ENCODE measurements around the gene ITGA5.

The ITGA5 gene

DNA sequence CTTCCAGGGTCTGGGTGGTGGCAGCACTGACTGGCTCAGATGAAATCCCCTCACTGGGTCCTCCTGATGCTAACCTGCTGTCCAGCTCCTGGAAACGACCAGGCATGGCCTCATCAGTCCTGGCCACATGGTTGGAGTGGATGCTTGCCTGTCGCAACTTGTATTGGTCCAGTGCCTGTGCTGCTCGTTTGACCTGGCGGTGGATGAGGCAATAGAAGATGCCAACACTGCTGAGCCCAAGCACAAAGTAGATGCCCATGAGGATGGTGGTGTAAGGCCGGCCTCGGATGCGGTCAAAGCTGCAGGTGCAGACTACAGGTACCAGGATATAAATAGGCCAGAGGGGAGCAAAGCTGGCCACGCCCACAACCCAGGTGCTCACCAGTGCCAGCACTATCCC is 56.0 kb downstream of the ITGA5 start:
- no peaks in the 10 kb centered on the region for H3K9me3 ChIP-seq (ENCODE audit: low read depth, low read length)
- TF ChIP-seq EZH2 (IDR thresholded peaks at IDR 0.05) (no peak), POLR2AphosphoS5 (IDR thresholded peaks at IDR 0.05; ENCODE audit: borderline replicate concordance, low read depth, low read length) (no peak), FOXP2 (optimal IDR thresholded peaks at IDR 0.05; ENCODE audit: control extremely low read depth, extremely low read length, insufficient read depth) (no peak)
- no peak overlapping the region for H3K4me3 ChIP-seq
- no peak overlapping the region for H3K27ac ChIP-seq
- DNase-seq (ENCODE audit: low read depth, low spot score): no peak
- H3K36me3 ChIP-seq (ENCODE audit: insufficient read depth, low read length): no peaks in the 10 kb centered on the region
- H3K9ac ChIP-seq (ENCODE audit: insufficient read length): no peak overlapping the region

DNA sequence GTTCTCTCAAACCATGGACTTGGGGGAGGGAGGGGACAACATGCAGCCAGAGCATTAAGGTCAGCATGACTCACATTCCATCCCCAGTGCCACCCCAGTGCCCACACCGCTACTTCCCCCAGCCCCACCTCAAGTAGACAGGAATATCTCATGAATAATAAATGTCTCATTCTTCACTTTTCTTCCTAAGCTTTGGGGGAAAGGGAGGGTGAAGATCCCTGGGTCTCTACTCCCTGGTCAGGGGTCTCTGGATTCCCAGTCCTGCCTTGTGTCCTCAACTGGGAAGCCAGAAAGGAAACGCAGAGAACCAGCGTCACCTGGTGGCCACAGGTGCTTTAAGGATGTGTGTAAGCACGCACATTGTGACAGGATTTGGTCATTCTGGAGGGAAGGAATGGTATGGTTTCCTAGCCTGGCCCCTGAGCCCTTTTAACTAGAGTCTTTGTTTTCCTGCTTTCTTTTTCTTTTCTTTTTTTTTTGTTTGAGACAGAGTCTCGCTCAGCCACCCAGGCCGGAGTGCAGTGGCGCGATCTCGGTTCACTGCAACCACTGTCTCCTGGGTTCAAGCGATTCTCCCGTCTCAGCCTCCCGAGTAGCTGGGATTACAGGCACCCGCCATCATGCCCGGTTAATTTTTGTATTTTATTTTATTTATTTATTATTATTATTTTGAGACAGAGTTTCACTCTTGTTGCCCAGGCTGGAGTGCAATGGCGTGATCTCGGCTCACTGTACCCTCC is 58.2 kb downstream of the ITGA5 start:
- H3K4me3 ChIP-seq: no peak overlapping the region
- H3K9ac ChIP-seq (ENCODE audit: insufficient read length): no peak overlapping the region
- no peaks in the 10 kb centered on the region for H3K9me3 ChIP-seq (ENCODE audit: low read depth, low read length)
- no peaks in the 10 kb centered on the region for H3K36me3 ChIP-seq (ENCODE audit: insufficient read depth, low read length)
- peak; percentile 61 for DNase-seq (ENCODE audit: low read depth, low spot score)
- no peak overlapping the region; the same call in 1 of the 2 replicates for H3K27ac ChIP-seq
- no peak for TF ChIP-seq FOXP2 (optimal IDR thresholded peaks at IDR 0.05; ENCODE audit: control extremely low read depth, extremely low read length, insufficient read depth)
- no peak for TF ChIP-seq EZH2 (IDR thresholded peaks at IDR 0.05)
- no peak for TF ChIP-seq POLR2AphosphoS5 (IDR thresholded peaks at IDR 0.05; ENCODE audit: borderline replicate concordance, low read depth, low read length)

DNA sequence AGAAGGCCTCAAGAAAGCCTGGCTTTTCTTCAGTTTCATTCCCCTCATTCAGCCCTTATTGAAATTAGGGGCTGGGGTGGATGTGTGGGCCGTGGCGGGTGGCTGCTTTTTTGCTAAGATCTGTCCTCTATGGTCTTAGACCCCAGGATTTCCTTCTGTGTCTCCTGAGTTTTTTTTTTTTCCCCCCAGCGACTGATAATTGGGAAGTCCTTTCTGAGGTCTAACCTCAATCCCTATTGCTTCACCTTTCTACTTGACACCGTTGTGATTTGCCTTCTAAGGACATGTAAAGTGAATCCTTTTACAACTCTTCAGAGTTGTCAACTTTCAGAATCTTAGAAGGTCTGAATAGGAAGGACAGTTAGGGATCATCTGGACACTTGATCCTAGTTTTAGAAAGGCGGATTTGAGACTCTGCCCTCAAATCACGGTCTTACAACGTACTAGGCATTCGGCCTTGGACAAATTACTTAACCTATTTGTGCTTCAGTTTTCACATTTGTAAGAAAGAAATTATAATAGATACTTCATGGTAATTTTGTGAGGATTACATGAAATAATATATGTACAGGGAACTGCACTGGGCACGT is 59.2 kb downstream of the ITGA5 start:
- TF ChIP-seq FOXP2 (optimal IDR thresholded peaks at IDR 0.05; ENCODE audit: control extremely low read depth, extremely low read length, insufficient read depth): no peak
- no peak for TF ChIP-seq POLR2AphosphoS5 (IDR thresholded peaks at IDR 0.05; ENCODE audit: borderline replicate concordance, low read depth, low read length)
- no peak for TF ChIP-seq EZH2 (IDR thresholded peaks at IDR 0.05)
- no peak for DNase-seq (ENCODE audit: low read depth, low spot score)
- H3K9ac ChIP-seq (ENCODE audit: insufficient read length): peak overlapping the region; percentile 67
- peak overlapping the region; percentile 89 for H3K27ac ChIP-seq
- no peaks in the 10 kb centered on the region for H3K9me3 ChIP-seq (ENCODE audit: low read depth, low read length)
- no peaks in the 10 kb centered on the region for H3K36me3 ChIP-seq (ENCODE audit: insufficient read depth, low read length)
- peak overlapping the region; percentile 94 for H3K4me3 ChIP-seq

- no peak for TF ChIP-seq FOXP2 (optimal IDR thresholded peaks at IDR 0.05; ENCODE audit: control extremely low read depth, extremely low read length, insufficient read depth)
- TF ChIP-seq POLR2AphosphoS5 (IDR thresholded peaks at IDR 0.05; ENCODE audit: borderline replicate concordance, low read depth, low read length): peak; percentile 68; the same call in 1 of the 2 replicates
- H3K9me3 ChIP-seq (ENCODE audit: low read depth, low read length): no peaks in the 10 kb centered on the region
- peak overlapping the region; percentile 95 for H3K27ac ChIP-seq
- no peaks in the 10 kb centered on the region for H3K36me3 ChIP-seq (ENCODE audit: insufficient read depth, low read length)
- H3K4me3 ChIP-seq: peak overlapping the region; percentile 94
- peak overlapping the region; percentile 84 for H3K9ac ChIP-seq (ENCODE audit: insufficient read length)
- peak; percentile 97 for DNase-seq (ENCODE audit: low read depth, low spot score)
Measured at GRCh38 chr12:54358945-54359761, 59.9 kb downstream of the ITGA5 start.

- Histone ChIP-seq H3K27ac (peak overlapping the region; percentile 95), H3K9me3 (ENCODE audit: low read depth, low read length) (no peaks in the 10 kb centered on the region), H3K9ac (ENCODE audit: insufficient read length) (peak overlapping the region; percentile 84), H3K36me3 (ENCODE audit: insufficient read depth, low read length) (no peaks in the 10 kb centered on the region), H3K4me3 (peak overlapping the region; percentile 94)
- DNase-seq (ENCODE audit: low read depth, low spot score): no peak
- no peak for TF ChIP-seq EZH2 (IDR thresholded peaks at IDR 0.05)
- TF ChIP-seq POLR2AphosphoS5 (IDR thresholded peaks at IDR 0.05; ENCODE audit: borderline replicate concordance, low read depth, low read length): peak; percentile 32; the same call in 1 of the 2 replicates
- no peak for TF ChIP-seq FOXP2 (optimal IDR thresholded peaks at IDR 0.05; ENCODE audit: control extremely low read depth, extremely low read length, insufficient read depth)
Measured at GRCh38 chr12:54358191-54358944, 60.7 kb downstream of the ITGA5 start.

DNA sequence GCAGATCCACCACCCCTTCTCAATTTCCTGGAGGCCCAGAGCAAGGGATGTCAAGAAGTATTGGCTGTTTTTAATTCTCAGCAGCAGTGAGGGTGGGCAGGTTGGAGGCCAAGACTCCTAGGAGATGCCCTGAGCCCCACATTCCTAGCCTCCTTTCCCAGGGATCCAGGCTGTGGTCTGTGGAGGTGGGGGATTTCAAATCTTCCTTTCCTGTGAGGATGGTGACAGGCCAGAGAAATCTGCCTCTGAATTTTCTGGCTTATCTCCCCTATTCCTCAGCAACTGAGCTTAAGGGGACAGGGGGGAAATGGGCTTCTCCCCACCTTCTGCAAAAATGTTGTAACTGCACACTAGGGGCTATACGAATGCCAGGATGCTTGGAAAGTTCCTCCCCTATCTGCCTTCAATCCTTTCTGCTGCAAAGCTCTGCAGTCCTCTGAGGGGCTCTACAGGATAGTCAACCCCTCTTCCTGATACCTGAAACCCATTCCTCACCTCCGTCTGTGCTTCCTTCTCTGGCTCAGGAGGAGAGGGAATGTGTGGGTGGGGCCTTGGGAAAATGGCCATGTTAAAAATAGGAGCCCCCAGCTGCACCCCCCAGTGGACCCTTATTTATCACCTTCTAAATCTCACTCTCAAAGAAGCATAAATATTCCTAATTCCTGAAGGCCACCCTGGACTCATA is 61.4 kb downstream of the ITGA5 start:
- Histone ChIP-seq H3K9me3 (ENCODE audit: low read depth, low read length) (no peaks in the 10 kb centered on the region), H3K4me3 (peak overlapping the region; percentile 94), H3K9ac (ENCODE audit: insufficient read length) (peak overlapping the region; percentile 24), H3K27ac (peak overlapping the region; percentile 95), H3K36me3 (ENCODE audit: insufficient read depth, low read length) (no peaks in the 10 kb centered on the region)
- TF ChIP-seq FOXP2 (optimal IDR thresholded peaks at IDR 0.05; ENCODE audit: control extremely low read depth, extremely low read length, insufficient read depth): no peak
- no peak for TF ChIP-seq EZH2 (IDR thresholded peaks at IDR 0.05)
- no peak for TF ChIP-seq POLR2AphosphoS5 (IDR thresholded peaks at IDR 0.05; ENCODE audit: borderline replicate concordance, low read depth, low read length)
- DNase-seq (ENCODE audit: low read depth, low spot score): no peak

- Histone ChIP-seq H3K4me3 (peak overlapping the region; percentile 94), H3K36me3 (ENCODE audit: insufficient read depth, low read length) (no peaks in the 10 kb centered on the region), H3K27ac (peak overlapping the region; percentile 95), H3K9me3 (ENCODE audit: low read depth, low read length) (no peaks in the 10 kb centered on the region), H3K9ac (ENCODE audit: insufficient read length) (peak overlapping the region; percentile 24)
- DNase-seq (ENCODE audit: low read depth, low spot score): no peak
- TF ChIP-seq FOXP2 (optimal IDR thresholded peaks at IDR 0.05; ENCODE audit: control extremely low read depth, extremely low read length, insufficient read depth) (no peak), POLR2AphosphoS5 (IDR thresholded peaks at IDR 0.05; ENCODE audit: borderline replicate concordance, low read depth, low read length) (peak; percentile 8; the same call in 1 of the 2 replicates), EZH2 (IDR thresholded peaks at IDR 0.05) (no peak)
Measured at GRCh38 chr12:54356951-54357356, 62.1 kb downstream of the ITGA5 start.
